Activated T-helper 1 cell treated with Interleukin-2 at 50 U/mL for 16 hours (primary cell): ENCODE results near the gene TSPYL2.
A peak's percentile ranks its signal among the peaks of the same experiment; 100 is the strongest.

Experiments used
- DNase-seq: peaks from one replicate; pipeline ENCODE4 v3.0.0-alpha.2; 2020; ENCODE audit warnings: low read depth

Gene TSPYL2

DNA sequence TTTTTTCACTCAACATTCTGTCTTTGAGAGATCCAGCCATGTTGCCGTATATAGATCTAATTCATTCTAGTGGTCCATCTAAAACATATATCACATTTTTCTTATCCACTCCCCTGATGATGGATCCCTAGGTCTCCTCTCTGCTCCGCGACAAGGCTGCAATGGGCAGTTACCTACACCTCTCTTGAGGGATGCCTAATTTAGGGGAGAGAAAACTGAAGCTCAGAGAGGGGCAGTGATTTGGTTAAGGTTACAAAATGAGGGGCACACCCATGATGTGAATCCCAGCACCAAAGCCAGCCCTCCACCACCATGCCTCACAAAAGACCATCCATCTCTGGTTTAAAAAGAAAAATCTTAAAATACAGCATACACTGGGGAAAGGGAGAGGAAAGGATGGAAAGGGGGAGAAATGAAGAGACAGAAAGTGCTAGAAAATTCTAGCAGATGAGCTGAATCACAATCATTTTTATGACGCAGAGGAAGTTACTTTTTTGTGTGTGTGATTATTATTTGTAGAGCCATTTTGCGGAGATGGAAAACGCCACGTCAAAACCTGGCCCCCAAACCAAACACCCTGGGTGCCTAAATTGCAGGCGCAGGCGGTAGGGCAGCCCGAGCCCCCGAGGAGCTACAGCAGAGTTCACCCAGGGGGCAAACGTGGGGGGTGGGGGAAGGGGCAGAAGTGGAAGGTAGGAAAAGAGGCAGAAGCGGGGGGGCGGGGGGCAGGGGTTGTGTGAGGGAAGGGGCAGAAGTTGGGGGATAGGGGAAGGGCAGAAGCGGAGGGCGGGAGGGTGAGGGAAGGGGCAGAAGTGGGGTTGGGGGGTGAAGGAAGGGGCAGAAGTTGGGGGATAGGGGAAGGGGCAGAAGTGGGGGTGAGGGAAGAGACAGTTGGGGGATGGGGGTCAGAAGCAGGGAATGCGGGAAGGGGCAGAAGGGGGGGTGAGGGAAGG lies 1.3 kb upstream of the TSPYL2 start:
- DNase-seq, result no peak

DNA sequence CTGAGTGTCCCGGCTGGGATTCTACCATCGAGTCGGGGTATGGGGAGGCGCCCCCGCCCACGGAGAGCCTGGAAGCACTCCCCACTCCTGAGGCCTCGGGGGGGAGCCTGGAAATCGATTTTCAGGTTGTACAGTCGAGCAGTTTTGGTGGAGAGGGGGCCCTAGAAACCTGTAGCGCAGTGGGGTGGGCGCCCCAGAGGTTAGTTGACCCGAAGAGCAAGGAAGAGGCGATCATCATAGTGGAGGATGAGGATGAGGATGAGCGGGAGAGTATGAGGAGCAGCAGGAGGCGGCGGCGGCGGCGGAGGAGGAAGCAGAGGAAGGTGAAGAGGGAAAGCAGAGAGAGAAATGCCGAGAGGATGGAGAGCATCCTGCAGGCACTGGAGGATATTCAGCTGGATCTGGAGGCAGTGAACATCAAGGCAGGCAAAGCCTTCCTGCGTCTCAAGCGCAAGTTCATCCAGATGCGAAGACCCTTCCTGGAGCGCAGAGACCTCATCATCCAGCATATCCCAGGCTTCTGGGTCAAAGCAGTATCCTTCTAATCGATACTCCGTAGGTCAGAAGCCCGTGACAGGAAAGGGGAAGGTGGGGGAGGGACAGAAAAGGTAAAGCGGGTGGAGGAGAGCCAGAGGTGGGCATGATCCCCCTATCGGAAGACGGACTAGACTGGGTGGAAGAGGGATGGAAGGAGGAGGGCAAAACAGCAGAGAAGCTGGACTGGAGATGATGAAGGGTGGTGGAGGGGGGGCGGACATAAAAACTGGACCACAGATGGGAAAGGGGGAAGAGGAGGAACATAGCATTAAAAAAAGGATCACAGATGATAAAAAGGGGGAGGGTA lies 828 bp downstream of the TSPYL2 start:
- no peak for DNase-seq

DNA sequence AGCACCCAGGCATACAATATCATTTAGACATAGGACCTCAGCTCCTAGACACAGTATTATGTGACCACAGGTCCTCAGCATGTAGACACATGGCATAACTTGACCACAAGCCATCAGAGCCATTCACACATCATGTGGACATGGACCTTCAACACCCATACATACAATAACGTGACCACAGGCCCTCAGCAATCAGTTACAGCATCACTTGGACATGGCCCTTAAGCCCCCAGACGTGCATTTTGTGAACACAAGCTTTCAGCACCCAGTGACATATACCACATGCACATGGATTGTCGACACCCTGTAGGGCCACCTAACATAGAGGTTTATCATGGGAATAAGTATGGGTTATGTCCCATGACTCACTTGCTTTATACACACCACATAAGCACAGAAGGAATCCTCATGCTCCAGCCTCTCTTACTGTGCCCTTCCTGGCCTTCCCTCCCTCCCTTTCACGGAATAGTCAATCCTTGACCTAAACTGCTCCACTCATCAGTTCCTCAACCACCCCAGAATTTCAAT lies 1.9 kb downstream of the TSPYL2 start:
- no peak for DNase-seq

DNA sequence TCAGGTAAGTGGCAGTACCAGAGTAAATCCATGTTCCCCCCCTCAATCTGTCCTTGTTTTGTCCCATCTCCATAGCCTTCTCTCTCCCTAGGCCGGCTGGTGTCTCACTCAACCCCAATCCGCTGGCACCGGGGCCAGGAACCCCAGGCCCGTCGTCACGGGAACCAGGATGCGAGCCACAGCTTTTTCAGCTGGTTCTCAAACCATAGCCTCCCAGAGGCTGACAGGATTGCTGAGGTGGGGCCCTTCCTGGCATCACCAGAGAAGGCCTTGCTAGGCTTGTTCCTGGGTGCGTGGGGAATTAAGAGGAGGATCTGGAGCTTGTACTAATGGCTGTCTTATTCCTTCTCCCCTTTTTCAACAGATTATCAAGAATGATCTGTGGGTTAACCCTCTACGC lies 2.7 kb downstream of the TSPYL2 start:
- DNase-seq, result no peak

DNA sequence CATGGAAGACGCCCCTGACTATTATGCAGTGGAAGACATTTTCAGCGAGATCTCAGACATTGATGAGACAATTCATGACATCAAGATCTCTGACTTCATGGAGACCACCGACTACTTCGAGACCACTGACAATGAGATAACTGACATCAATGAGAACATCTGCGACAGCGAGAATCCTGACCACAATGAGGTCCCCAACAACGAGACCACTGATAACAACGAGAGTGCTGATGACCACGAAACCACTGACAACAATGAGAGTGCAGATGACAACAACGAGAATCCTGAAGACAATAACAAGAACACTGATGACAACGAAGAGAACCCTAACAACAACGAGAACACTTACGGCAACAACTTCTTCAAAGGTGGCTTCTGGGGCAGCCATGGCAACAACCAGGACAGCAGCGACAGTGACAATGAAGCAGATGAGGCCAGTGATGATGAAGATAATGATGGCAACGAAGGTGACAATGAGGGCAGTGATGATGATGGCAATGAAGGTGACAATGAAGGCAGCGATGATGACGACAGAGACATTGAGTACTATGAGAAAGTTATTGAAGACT lies 3.6 kb downstream of the TSPYL2 start:
- DNase-seq, result no peak

DNA sequence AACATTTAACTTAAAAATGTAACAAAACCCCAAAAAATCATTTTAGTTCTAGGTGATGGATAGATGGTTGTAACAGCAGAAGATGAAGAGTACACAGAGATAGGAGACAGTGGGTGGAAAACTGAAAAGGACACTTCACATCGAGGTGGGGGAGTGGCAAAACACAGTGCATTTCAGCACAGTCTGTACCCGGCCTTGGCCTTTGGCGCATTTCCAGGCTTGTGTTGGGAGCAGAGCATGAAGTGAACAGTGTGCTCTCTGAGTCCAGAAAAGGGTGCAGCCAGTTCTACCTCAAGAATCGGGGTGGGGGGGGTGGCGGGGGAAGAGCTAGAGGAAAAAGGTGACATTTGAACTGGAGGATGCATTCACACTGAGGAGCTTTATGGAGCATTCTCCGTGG lies 4.3 kb downstream of the TSPYL2 start:
- DNase-seq, result no peak

DNA sequence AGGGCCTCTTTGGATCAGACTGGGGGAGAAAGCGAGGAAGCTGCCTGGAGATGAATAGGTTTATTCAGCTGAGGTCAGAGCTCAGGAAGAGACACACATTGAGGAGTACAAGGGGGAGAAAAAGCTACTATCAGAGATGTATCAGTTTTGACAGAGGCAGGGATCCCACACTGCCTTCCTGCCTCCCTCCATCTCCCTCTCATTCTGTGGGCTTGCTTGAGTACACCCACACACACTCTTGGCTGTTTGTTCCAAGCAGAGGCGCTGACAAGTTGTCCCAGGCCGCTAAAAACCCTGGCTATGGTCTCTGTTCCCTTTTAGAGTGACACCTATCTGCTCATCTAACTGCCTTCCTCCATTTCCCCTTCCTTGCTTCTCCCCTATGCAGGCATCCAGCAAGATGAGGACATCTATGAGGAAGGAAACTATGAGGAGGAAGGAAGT lies 5.2 kb downstream of the TSPYL2 start:
- no peak for DNase-seq

DNA sequence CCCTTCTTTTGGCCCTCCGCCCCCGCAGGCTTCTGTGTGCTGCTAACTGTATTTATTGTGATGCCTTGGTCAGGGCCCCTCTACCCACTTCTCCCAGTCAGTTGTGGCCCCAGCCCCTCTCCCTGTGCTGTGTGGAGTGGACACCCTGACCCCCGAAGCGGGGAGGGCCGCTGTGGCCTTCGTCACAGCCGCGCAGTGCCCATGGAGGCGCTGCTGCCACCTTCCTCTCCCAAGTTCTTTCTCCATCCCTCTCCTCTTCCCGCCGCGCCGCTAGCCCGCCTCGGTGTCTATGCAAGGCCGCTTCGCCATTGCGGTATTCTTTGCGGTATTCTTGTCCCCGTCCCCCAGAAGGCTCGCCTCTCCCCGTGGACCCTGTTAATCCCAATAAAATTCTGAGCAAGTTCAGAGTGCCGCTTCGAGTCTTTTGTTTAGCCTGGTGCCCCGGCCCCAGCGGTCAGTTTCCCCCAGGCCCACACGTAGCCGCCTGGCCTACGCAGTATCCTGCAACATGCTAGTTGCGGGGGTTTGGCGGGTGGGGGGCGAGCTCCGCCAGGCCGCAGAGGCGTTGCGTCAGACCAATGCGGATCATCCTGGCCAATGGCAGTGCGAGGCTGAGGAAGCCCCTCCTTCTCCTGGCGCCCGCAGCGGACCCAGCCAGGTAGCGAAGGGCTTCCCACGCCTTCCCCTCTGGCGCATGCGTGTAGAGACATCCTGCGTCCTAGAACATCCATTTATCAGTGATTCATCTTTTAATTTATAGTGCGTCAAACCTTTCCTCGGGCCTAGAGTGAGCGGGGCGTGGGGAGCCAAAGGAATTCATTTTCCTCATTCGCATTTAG lies 6.2 kb downstream of the TSPYL2 start:
- DNase-seq, result peak; percentile 71

DNA sequence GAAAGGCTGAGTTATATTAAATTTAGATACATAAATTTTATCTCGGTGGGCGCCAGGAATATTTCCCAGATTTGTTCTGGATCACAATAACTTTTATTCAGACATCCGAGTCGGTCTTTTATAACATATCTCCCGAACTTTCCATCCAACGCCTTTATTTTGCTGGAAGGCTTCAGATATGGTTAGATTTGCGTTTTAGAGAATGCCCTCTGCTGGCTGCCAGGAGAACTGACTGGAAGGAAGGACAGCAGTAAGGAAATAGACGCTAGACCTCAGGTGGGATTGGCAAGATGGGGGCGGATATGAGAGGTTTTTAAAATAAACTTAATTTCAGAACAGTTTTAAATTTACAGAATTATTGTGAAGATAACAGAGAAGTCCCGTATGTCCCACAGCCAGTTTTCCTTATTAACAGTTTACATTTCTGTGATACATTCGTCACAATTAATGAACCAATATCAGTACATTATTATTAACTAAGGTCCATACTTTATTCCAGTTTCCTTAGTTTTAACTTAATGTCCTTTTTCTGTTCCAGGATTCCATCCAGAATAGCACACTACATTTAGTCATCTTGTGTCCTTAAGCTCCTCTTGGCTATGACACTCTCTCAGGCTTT lies 7.2 kb downstream of the TSPYL2 start:
- DNase-seq, result no peak

DNA sequence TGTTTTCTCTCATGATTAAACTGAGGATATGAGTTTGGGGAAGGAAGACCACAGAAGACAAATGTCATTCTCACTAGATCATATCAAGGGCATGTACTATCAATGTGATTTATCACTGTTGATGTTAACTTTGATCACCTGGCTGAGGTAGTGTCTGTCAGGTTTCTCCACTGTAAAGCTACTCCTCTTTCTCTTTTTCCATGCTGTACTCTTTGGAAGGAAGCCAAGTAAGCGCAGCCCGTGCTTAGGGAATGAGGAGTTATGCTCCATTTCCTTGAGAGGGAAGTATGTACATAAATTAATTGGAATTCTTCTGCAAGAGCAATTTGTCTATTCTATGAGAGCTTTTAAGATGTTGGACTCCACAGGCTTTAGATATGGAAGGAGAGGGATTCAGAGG lies 7.8 kb downstream of the TSPYL2 start:
- no peak for DNase-seq

DNA sequence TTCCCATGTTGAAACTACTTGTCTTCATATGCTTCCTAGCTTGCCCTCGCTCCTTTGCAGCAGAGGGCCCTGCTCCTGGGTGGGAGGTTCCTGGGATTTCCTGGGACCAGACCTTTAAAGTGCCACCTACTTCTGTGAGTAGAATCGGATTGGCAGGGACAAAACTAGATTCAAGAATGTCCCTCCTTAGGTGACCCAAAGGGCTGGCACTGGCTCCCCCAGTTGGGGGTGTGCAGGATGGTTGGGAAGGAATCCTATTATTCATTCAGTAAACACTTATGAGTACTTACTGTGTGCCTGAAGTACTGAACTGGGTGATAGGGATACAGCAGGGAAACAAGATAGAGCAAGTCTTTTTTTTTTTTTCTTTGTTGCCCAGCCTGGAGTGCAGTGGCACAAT lies 9.2 kb downstream of the TSPYL2 start:
- DNase-seq, result no peak

DNA sequence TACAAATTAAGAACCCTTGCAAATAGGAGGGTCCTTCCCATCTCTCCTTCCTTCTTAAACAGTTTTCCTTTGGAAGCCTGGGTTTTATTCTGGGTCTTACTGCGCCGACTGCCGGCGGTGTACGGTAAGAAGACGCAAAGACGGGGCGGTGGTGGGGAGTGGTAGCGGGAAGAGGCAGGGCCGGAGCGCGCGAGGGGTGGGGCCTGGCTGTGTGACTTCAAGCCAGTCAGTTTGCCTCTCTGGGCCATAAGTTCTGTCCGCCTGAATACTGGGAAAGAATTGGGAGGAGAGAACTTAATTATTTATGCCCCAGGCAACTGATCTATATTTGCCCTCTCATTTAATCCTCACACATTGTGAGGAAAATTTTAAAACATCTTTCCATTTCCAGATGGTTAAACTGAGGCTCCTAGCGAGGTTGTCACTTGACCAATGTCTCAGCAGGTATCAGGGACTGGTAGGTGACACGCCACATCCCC lies 11.0 kb downstream of the TSPYL2 start:
- DNase-seq, result peak; percentile 61

DNA sequence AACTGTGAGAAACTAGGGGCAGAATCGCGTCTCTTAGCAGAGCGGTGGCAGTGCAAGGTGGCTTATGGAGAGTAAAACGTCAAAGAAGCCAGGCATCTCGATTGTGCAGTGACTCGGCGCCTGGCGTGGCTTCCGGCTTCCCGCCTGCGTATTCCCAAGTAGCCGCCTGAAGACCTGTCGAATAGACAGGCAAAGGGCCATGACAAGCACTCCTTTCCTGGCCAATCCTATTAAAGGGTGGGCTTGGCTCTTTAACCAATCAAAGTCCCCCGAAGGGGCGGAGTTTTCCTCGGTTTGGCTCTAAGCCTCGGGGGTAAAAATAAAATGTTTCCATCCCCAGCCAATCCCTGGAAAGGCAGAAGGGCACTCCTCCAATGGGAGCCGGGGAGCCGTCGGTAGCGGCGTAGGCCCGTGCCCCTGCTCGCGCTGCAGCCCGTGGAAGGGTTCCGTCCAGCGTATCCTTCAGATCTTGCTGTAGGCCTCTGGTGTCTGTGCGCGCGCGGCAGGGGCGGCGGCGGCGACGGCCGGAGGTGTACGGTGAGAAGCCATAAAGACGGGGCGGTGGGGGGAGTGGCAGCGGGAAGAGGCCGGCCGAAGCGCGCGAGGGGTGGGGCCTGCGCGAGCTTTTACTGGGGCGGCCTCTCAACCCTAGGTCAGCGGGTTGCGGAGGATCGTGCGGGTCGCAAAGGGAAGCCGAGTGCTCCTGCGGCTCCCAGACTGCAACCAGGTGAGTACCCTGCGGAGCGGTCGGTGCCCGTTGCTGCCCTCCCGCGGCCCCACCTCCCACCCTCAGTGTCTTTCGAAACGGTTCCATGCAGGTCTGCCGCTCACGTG lies 11.8 kb downstream of the TSPYL2 start, which contains the start of gene KANTR:
Gene KANTR (plus strand): TSS at position 395 of the 834 bp plus-strand sequence. CDS start 30,131 bp downstream, outside the sequence.
- peak; percentile 60 for DNase-seq

DNA sequence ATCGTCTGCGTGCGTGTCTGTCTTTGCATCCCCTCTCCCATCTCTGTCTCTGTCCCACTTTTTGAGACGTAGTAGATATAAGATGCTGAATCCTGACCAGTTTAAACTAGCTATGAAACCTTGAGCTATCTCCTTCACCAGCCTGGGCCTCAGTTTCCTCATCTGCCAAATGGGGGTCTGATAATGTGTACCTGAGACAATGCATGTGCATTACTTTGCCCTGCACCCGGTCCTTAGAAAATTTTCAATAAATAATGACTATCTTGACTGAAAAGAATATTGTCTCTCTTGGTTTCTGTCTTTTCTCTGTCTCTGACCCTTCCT lies 12.4 kb downstream of the TSPYL2 start:
- DNase-seq, result no peak

DNA sequence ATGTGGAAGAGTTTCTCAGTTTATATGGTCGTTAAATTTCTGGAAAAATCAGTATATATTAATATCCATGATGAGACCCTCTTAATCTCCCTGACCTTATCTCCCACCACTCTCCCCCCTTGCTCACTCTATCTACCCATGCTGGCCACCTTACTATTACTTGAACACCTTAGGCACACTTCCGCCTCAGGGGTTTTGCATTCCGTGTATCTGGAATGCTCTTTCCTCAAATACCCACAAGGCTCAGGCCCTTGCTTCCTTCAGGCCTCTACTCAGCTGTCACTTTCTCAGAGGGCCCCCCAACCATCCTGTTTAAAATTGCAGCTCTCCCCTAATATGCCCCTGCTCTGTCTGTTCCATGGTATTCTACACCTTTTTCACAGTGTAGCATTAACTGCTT lies 13.6 kb downstream of the TSPYL2 start:
- DNase-seq, result no peak

DNA sequence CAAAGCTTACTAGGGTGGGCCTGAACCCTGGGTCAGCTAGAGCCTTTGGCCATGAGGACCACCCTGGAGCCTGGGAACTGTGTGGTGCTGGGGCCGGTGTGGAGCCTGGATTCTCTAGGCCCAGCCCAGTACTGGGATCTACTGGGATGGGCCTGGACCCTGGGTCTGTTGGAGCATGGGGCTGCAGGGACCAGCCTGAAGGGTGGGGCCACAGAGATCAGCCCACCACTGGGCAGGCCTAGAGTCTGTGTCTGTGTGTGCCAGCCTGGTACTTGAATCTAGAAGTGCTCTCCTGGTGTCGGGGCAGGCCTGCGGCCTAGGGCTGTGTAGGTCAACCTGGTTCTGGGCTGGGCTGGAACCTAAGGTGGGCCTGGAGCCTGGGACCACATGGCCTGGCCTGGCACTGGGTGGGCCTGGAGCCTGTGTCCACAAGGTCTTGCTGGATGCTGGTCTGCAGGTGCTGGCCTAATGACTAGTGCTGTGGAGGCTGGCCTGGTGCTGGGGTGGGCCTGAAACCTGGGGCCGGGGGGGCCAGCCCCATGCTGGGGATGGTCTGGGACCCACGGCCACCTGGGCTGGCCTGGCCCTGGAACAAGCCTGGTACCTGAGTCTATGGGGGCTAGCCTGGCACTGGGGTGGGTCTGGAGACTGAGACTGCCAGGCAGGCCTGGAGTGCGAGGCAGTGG lies 32.8 kb downstream of the TSPYL2 start:
- DNase-seq, result no peak

DNA sequence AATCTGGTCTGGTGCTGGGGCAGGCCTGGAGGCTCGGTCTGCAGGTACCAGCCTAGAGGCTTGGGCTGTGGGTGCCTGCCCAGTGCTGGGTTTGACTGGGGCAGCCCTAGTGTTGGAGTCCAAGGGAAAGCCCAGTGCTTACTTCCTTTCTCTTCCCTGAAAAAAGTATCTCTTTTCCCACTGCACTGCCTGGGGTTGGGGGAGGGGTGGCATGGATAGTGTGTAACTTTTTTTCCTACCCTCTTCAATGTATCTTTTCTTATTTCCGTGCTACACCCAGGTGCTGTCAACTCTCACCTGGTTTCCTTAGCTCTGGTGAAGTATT lies 33.3 kb downstream of the TSPYL2 start:
- no peak for DNase-seq

DNA sequence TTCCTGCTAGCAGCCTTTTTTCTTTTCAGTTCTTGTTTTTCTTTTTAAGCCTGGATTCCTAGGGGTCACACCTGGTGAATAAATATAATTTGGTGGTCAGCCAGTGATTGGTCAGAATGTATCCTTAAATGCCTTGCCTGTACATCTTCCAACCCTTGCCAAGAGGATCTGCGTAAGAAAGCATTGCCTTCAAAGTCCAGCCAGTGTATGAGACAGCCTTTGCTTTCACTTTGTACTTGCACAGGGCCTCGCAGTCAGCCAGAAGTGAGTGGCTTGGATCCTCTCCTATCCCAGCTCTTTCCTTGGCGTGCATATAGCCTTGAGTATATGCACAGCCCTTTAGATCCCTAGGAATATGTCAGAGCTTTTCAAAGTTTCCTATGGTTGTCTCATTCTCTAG lies 33.9 kb downstream of the TSPYL2 start:
- no peak for DNase-seq

DNA sequence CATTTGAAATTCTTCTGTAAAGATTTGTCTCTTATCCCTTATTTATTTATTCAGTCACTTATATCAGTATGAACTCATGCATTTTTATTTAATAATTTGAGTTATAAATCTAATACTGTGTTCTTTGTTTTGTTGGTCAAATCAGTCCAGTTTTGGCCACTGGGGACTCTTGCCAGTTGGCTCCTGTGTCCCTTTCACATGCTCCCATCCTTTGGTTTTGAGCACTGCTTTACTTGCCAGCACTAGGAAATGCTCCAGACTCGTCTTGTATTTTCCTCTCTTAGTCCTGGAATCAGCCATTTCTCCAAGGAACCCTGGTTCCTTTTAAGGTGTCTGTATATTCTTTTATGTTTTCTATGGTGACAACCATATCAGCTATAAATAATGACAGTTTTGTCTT lies 39.8 kb downstream of the TSPYL2 start:
- no peak for DNase-seq

DNA sequence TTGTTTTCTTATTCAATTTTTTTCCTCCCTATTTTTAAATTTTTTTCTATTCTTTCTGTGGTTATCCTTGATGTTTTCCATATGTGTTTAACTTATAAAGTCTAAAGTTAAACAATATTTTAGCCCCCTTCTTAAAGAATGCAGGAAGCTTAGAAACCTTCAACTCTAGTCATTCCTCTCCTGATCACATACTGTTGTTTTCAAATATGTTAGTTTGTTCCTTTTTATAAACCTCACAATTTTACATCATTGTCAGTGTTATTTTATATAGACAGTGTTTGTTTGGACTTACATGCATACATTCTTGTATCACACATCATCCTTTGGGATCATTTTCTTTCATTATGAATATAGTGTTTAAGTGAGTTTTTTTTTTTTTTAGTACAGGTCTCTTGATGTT lies 43.3 kb downstream of the TSPYL2 start:
- DNase-seq, result no peak
